GM18858 (cell line): ENCODE data around the gene SLC25A1.
"Not testable (repeated sequence)": the region's sequence is repeated elsewhere in the genome, so short reads cannot be mapped to it uniquely, and the experiment has no call there.

Source experiments
- ATAC-seq: cut with Tn5 transposase; IDR thresholded peaks from one replicate; pipeline ENCODE4 v1.9.1; 2021; ENCODE audit not compliant: unreplicated experiment

SLC25A1 gene

DNA sequence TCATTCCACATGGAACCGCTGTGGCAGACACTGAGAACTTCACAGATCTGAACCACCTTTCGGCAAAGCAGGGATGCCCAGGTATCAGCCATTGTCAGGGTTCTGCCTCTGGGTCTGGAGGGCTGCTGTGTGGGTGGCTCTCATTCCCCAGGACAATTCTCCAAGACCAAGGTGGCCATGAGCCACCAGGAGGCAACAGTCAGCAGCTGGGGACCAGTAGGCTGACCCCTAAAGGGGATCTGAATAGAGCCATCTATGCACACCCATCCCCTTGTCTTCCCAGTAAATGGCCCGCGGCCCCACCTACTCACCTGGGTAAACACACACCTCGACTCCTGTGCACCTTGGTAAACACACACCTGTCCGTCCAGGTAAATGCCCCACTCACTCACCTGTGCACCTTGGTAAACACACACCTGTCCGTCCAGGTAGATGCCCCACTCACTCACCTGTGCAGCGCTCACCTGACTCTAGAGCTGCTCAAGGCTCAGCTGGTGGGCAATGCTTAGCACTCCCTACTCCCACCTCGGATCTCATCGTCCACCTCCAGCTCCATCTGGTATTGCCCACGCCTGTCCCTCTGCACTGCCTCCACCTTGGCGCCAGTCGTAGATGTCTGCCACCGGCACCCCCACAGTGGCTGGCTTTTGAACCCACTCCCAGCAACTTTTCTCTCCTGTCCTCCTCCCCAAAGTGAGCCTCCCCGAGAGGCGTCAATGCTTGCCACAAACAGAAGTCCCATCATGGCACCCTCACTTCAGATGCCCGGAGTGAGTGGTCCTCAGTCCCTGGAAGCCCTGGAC, 10.2 kb downstream of the SLC25A1 start:
- no peak for ATAC-seq

DNA sequence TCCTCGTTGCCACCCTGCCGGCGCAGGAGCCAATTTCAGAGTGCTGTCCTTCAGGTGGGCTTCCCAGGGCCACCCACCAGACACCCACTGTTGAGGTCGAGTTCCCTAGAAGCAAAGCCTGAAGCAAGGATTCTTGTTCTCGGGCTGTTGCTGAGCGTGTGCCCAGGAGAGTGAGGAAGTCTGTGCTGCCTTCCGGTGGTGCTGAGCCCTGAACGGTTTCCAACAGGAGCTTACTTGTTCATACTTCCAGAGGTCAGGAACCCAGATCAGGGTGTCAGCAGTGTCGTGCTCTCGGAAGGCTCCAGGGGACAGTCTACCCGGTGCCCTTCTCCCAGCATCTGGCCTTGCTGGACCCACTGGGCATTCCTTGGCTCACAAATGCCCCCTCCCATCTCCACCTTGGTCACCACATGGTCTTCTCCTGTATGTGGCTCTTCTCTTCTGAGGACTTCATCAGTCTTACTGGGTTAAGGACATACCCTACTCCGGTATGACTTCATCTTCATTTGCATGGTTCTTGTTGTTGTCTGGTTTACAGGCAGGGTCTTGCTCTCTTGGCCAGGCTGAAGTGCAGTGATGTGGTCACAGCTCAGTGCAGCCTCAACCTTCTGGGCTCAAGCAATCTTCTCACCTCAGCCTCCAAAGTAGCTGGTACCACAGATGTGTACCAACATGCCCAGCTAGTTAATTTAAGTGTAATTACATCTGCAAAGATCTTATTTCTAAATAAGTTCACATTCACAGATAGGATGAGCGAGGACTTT, 11.2 kb downstream of the SLC25A1 start:
- no peak for ATAC-seq

GRCh38 chr22:19166421-19166820, 12.1 kb downstream of the SLC25A1 start:
- no peak for ATAC-seq

DNA sequence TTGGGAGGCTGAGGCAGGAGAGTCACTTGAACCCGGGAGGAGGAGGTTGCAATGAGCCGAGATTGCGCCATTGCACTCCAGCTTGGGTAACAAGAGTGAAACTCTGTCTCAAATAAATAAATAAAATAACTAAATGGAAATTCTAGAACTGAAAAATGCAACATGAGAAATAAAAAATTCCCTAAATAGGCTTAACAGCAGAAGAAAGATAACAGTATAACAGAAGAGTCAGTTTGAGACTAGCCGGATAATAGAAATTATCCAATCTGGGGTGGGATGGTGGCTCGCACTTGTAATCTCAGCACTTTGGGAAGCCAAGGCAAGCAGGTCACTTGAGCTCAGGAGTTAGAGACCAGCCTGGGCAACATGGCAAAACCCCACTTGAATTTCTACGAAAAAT, 14.1 kb downstream of the SLC25A1 start:
- ATAC-seq, result no peak

GRCh38 chr22:19158649-19159048, 19.9 kb downstream of the SLC25A1 start:
- ATAC-seq, result not testable (repeated sequence)

GRCh38 chr22:19156109-19156508, 22.4 kb downstream of the SLC25A1 start:
- ATAC-seq, result not testable (repeated sequence)

DNA sequence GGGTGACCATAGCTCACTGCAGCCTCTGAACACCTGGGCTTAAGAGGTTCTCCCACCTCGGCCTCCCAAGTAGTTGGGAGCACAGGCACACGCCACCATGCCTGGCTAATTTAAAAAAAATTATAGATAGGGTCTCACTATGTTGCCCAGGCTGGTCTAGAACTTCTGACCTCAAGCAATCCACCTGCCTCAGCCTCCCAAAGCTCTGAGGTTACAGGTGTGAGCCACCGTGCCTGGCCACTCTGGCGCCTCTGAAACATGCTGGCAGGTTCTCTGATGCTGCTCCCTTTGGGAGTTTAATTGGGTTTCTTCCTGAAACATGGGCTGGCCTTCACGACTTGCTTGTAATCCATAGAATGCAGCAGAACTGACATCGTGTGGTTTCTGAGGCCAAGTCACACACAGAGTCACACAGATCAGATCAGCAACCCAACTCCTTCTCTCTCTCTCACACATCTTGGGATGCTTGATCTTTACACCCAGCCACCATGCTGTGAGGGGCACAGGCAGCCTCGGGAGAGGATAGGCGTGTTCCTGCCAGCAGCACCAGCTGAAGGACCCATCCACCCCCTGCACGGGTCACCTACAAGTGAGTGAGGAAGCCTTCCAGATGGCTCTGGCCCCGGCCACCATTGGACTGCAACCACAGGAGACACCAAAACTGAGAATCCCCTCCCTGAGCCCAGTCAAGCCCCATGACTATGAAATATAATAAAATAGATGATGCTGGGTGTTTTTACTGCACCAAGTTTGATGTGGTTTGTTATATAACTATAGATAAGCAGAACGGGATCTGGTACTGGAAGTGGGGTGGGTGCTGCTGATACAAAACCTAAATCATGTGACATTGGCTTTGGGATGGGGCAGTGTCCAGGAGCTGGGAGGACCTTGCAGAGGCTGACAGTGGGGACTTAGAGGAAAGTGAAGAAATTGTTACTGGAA, 25.3 kb downstream of the SLC25A1 start:
- ATAC-seq, result no peak

GRCh38 chr22:19151329-19152191, 27.0 kb downstream of the SLC25A1 start:
- ATAC-seq, result no peak

DNA sequence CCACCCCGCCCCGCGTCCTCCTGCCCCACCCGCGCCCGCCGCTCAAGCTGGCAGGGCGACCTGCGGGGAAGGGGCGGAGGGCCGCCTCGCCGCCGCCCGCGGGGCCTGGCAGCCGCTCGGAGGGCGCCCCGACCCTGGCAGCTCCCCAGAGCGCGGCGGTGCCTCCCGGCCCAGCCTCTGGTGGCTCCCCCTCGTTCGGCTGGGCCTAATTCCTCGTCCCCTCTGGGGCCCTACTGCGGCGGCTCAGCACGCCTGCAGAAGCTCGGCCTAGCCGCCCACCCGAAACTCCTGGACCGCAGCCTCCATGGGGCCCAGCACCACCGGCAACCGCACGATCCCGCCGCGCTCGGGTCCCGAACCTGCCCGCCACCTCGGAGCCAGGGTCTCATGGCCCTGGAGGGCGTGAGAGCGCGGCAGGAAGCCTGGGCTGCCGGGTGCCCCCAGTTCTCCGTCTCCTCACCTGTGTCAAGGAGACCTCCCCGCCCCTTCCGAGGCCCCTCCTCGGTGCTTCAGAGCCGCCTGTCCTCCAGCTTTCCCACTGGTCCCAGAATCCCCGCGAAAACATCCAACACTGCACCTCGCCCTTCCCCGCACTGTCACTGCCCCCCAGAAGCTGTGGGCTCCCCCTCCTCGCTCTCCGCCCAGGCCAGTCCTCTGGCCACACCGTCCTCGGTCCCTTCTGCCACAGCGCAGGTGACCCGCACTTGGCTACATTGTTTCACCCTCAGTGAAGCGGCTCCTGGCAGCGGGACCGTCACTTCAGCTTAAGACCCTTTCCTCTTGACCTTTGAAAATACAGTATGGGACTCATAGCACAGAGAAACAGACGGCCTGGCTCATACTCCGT, 27.8 kb downstream of the SLC25A1 start:
- ATAC-seq, result no peak

DNA sequence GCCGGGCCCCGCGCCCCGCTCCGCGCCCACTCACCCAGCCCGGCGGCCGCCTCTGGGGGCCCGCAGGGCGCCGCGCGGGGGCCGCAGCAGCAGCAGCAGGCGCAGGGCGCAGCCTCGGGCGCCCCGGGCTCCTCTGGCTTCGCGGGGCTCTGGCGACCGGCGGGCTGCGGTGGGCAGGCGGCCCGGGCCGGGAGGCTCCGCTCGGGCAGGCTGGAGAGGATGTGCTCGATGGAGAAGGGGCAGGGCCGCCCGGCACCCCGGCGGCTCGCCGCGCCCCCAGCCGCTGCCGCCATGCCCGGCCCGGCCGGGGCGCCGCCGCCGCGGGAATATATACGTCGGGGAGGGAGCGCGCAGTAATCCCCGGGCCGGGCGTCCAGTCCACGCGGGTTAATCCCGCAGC, 28.5 kb downstream of the SLC25A1 start, which contains the start of gene GSC2:
Gene GSC2 (minus strand): TSS at position 302 of the 400 bp plus-strand sequence. CDS start 9 bp downstream, at position 293.
- ATAC-seq, result no peak

- ATAC-seq, result no peak
Measured at GRCh38 chr22:19149047-19149883, 29.3 kb downstream of the SLC25A1 start.

- ATAC-seq, result no peak
Measured at GRCh38 chr22:19148417-19149046, 30.0 kb downstream of the SLC25A1 start.

- ATAC-seq, result no peak
Measured at GRCh38 chr22:19147195-19147780, 31.2 kb downstream of the SLC25A1 start.

DNA sequence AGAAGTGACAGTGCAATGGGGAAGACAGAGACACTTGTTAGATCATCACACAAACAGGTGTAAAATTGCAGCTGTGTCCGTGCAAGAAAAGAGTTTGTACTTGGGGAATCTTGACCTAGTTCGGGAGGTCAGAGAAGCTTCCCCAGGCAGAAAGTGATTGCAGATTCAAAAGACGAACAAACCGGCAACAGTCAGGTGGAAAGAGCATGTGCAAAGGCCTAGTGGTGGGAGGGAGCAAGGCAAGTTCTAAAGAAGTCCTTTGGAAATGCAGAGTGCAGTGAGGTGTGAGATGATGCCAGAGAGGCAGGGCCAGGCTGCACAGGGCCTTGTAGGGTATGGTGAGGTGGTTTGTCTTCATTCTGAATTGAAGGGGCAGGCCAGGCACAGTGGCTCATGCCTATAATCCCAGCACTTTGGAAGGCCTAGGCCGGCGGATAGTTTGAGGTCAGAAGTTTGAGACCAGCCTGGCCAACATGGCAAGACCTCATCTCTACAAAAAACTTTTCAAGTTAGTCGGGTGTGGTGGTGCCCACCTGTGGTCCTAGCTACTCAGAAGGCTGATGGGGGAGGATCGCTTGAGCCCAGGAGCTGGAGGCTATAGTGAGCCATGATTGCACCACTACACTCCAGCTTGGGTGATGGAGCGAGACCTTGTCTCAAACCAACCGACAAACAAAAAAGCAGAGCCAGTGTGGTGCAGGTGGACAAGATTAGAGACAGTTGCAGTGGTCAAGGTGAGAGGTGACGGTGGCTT, 32.1 kb downstream of the SLC25A1 start:
- no peak for ATAC-seq

DNA sequence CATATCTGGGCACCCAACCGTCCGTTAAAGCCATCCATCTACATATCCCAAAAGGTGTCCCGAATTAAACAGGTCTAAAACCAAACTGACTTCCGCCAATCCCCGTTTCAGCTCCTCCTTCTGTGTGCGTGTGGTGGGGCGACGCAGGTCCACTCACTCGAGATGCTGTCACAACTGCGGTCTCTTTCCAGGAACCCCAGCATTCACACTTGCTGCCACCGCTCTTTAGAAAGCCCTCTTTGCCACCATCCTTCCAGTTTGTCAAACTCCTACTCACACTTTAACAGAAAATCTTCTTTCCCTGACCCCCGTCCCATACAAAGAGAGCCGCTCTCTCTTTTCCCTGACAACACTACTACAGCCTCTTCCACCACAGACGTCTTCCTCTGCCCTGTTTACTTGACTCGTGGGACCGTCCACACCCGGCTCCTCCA, 34.6 kb downstream of the SLC25A1 start:
- no peak for ATAC-seq

DNA sequence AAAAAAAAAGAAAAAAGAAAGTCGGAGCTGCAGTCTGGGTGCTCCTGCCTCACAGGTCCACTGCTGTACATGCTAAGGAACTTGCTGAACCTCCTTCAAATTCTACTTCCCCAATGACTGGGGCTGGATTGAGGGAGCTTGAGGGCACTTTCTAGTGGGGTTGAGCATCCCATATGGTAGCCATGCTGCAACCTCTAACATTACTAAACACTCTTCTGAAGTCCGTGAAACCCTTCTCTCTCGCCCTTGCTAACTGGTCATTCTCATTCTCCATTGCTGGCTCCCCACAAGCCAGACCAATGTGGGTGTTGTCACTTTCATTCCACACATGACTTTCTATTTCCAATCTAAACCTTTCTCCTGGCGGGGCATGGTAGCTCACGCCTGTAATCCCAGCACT, 35.3 kb downstream of the SLC25A1 start:
- no peak for ATAC-seq

- ATAC-seq, result no peak
Measured at GRCh38 chr22:19142394-19142793, 36.1 kb downstream of the SLC25A1 start.
